GM19468 (cell line): ENCODE measurements around the gene ELL.

Experiments used
- ATAC-seq: cut with Tn5 transposase; IDR thresholded peaks from one replicate; pipeline ENCODE4 v1.9.1; 2021; ENCODE audit warnings: mild to moderate bottlenecking, moderate library complexity, moderate number of reproducible peaks; ENCODE audit not compliant: unreplicated experiment; ENCODE audit errors: extremely low read depth

The ELL gene

DNA sequence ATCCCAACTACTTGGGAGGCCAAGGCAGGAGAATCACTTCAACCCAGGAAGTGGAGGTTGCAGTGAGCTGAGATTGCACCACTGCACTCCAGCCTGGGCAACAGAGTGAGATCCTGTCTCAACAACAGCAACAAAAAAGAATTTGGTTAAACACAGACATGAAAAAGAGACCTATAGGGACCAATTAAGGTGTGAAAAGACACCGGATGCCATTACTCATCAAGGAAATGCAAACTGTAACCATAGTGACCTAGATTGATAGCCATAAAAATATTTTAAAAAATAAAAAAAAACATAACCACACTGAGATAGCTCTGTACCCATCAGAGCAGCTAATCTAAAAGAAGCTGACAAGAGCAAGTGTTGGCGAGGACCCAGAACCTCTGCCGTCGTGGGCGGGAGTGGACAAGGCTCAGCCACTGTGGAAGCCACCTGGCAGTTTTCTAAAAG is 46.8 kb downstream of the ELL start:
- ATAC-seq, result no peak

- ATAC-seq, result no peak
Measured at GRCh38 chr19:18474366-18474887, 47.4 kb downstream of the ELL start.

GRCh38 chr19:18473706-18474087 is 48.2 kb downstream of the ELL start:
- no peak for ATAC-seq

DNA sequence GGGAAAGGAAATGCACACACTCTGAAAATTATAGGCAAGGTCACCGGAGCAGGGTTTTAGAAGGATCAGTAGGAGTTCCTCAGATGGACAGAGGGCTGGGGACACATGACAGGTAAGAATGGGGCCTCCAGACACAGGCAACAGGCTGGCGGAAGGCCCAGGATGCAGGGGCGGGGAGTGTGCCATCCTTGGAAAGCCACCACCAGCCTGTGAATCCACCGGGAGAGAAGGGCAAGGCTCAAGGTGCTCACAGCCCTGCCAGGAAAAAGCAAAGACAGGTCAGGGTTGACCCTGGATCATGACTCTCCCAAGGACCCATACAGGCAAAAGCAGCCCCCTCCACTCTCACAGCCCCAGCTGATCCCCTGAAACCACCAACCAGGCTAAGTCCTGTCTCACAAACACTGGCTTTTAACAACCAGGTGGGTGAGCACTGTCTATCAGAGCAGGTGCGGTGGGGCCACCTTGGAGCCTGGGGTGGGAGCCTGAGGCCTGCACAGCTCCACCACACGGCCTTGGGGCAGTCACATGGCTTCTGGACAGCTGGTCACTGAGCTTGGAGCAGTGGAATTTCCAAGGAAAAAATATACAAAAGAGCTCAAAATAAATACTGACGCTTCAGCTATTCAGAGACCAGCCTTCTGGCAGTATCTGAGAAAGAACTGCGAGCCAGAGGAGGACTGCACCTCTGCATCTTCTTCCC is 48.7 kb downstream of the ELL start:
- no peak for ATAC-seq

GRCh38 chr19:18470787-18471186 is 51.1 kb downstream of the ELL start:
- no peak for ATAC-seq

GRCh38 chr19:18469069-18469846 is 52.6 kb downstream of the ELL start:
- no peak for ATAC-seq

- ATAC-seq, result no peak
Measured at GRCh38 chr19:18468517-18468916, 53.4 kb downstream of the ELL start.

DNA sequence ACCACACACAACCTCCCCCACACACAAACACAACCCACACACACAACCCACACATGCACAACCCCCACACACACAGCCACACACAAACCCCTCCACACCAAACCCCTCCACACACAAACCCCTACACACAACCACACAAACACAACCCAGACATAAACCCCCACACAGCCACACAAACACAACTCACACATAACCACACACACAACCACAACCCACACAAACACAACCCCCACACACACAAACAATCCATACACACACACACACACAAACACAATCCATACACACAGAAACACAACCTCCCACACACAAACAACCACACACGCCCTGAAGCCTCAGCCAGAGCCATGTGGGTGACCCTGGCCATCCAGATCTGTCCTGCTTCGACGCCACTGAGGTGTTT is 53.9 kb downstream of the ELL start:
- no peak for ATAC-seq

DNA sequence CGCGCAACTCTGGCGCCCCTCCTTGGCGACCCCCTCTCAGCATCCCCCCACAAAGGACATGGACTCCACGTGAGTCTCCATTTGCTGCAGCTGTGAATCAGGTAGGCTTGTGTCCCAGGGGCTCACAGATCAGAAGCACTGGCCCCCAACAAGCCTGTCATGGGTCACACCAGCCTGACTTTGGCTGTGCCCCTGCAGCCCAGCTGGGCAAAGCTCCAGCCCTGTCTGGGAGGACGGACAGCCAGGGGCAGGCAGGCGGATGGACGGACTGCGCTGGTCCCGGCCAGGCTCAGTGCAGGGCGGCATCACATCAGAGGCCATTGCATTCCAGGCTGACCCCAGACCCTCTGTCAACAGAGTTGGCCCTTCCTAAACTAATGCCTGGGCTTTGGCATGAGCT is 55.5 kb downstream of the ELL start:
- no peak for ATAC-seq

- ATAC-seq, result no peak
Measured at GRCh38 chr19:18465964-18466339, 55.9 kb downstream of the ELL start.

DNA sequence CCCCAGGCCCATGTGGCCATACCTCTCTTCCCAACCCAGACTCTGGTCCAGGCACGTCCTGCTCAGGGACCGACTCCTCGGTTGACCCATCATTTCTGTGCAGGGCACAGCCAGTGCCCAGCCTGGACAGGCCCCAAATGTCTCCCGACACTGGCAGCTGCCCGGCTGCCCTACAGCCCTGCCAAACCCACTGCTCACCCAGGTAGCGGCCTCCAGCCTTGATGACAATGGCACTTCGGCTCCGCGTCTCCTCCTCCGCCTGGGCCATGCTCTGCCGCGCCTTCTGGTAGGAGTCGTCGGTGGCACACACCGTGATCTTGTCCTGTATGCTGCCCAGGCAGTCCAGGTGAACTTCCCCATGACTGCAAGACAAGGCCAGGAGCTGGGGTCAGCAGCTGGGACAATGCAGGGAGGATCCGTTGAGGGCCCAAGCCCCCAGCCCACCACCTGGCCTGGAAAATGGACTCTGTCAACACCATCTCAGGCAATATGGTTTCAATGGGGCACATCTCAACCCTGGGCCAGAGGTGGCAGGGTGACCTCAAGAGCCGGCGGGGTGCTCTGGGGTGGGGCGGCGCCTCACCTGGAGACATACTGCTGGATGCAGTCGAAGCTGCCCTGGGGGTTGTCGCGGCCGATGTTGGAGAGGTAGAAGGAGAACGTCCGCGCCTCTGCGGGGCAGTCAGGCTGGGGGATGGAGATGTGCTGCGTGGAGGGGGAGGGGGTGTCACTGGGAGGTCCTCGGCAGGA is 56.5 kb downstream of the ELL start:
- no peak for ATAC-seq

DNA sequence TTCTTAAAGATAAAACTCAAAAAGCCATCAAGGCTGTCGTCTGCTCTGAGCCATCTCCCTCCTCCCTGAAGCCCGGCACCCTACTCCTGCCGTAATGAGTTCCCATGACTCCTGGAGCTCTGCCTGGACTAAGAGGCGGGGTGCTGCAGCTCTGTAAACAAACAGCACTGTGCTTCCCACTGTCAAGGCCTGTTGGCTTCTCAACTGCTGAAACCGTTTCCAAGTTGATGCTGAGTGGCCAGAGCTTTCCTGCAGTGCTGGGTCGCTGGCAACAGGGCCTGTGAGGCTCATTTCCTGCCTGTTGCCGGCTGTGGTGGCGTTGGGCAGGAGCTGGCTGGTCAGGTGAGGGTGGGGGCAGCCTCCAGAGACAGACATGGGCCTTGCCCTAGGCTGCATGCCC is 57.2 kb downstream of the ELL start:
- ATAC-seq, result no peak

- ATAC-seq, result no peak
Measured at GRCh38 chr19:18461471-18461870, 60.4 kb downstream of the ELL start.

DNA sequence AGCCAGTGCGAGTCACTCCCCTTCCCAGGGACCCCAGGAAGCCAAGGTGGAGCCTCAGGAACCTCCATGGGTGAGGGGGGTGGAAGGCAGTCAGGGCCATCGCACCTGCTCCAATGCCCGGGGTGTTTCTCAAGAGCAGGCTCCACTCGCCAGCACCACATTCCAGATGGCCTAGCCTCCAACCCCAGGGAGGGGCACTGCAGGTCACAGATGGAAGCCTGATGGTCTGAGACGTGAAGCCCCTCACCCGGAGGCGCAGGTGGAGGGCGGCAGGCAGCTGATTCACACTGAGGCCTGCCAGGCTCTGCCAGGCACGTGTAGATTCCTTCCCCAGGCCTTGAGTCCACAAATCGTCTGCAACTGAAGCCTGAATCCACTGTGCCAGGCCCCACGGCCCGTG is 61.0 kb downstream of the ELL start:
- no peak for ATAC-seq

GRCh38 chr19:18457483-18458331 is 64.2 kb downstream of the ELL start:
- ATAC-seq, result no peak

- ATAC-seq, result no peak
Measured at GRCh38 chr19:18456974-18457373, 64.9 kb downstream of the ELL start.

GRCh38 chr19:18456279-18456678 is 65.6 kb downstream of the ELL start:
- ATAC-seq, result no peak

GRCh38 chr19:18453269-18454024 is 68.4 kb downstream of the ELL start:
- no peak for ATAC-seq

DNA sequence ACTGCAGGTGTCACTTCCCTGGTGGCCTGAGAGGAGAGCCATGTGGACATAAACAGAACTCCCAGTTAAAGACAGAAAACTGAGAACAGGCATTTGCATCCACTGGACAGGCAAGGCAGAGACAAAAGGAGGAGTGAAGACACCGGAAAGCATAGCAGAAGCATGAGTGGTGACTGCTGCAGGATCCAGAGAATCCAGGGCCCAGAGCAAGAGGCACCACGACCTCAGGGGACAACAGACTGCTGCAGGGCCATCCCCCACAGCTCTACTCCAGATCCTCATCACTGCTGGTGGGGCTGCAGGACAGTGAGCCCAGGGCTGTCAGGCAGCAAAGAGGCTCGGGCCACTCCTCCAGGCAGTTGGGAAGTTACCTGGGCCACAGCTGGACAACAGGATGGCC is 69.5 kb downstream of the ELL start:
- ATAC-seq, result no peak
